Activated naive CD4-positive, alpha-beta T cell treated with anti-CD3 and anti-CD28 coated beads, Interleukin-2, amount 10 ng/mL, durations not matched to agents 7 days and 5 days (primary cell): Measurements from ENCODE around the gene ENOSF1.
A peak's percentile ranks its signal among the peaks of the same experiment; 100 is the strongest.

ENCODE experiments used
- CTCF ChIA-PET: fragments of 350-600 bp; sonication (Branson Sonifier 250); formaldehyde crosslinking; loops from one replicate; lab custom pipeline; 2021; ENCODE audit warnings: antibody characterized with exemption; lab: Charles Lee
- DNase-seq: peaks from one replicate; pipeline ENCODE4 v3.0.0-alpha.2; 2020
- H3K27ac Mint-ChIP-seq: one replicate; pipeline ENCODE4 v1.8.0; 2021; ENCODE audit warnings: mild to moderate bottlenecking, moderate library complexity, mixed read lengths
- H3K27me3 Mint-ChIP-seq: one replicate; pipeline ENCODE4 v1.8.0; 2021; ENCODE audit warnings: mild to moderate bottlenecking, mixed read lengths
- H3K36me3 Mint-ChIP-seq: one replicate; pipeline ENCODE4 v1.8.0; 2021; ENCODE audit warnings: mixed read lengths
- H3K4me1 Mint-ChIP-seq: one replicate; pipeline ENCODE4 v1.8.0; 2021; ENCODE audit warnings: mixed read lengths
- H3K4me3 Mint-ChIP-seq: one replicate; pipeline ENCODE4 v1.8.0; 2021; ENCODE audit warnings: mild to moderate bottlenecking, moderate library complexity, mixed read lengths
- H3K9me3 Mint-ChIP-seq: one replicate; pipeline ENCODE4 v1.8.0; 2021; ENCODE audit warnings: mixed read lengths

The ENOSF1 gene

GRCh38 chr18:658001-658946 lies 54.2 kb downstream of the ENOSF1 start:
- Mint-ChIP-seq H3K4me3 (peak overlapping the region; percentile 93), H3K36me3 (peaks cover 49% of the 10 kb centered on the region), H3K4me1 (peaks cover 48% of the 10 kb centered on the region), H3K9me3 (peaks cover 9% of the 10 kb centered on the region), H3K27ac (peak overlapping the region; percentile 91), H3K27me3 (peaks cover 5% of the 10 kb centered on the region)
- DNase-seq = peak; percentile 89
- CTCF ChIA-PET = interaction anchor here (0.9 to 2.6 kb wide), 10 partner anchors 10 to 173 kb away, joined by 3 to 18 read pairs (median 4); partner anchors contain the start of gene ENOSF1

DNA sequence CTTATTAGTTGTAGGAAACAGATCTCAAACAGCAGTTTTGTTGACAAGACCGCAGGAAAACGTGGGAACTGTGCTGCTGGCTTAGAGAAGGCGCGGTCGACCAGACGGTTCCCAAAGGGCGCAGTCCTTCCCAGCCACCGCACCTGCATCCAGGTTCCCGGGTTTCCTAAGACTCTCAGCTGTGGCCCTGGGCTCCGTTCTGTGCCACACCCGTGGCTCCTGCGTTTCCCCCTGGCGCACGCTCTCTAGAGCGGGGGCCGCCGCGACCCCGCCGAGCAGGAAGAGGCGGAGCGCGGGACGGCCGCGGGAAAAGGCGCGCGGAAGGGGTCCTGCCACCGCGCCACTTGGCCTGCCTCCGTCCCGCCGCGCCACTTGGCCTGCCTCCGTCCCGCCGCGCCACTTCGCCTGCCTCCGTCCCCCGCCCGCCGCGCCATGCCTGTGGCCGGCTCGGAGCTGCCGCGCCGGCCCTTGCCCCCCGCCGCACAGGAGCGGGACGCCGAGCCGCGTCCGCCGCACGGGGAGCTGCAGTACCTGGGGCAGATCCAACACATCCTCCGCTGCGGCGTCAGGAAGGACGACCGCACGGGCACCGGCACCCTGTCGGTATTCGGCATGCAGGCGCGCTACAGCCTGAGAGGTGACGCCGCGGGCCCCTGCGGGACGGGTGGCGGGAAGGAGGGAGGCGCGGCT lies 55.0 kb downstream of the ENOSF1 start, which contains the start of gene TYMS:
Gene TYMS, plus strand, starts transcription at position 343 of the 690 bp plus-strand sequence. Its CDS starts 90 bp downstream, at position 433.
- H3K36me3 Mint-ChIP-seq = peaks cover 47% of the 10 kb centered on the region
- CTCF ChIA-PET = interaction anchor here (0.9 to 2.6 kb wide), 8 partner anchors 10 to 173 kb away, joined by 3 to 18 read pairs (median 4); no protein-coding TSS in a partner anchor
- peak within 1 kb of the TSS; percentile 91 for H3K27ac Mint-ChIP-seq
- H3K9me3 Mint-ChIP-seq = peaks cover 8% of the 10 kb centered on the region
- H3K4me3 Mint-ChIP-seq = peak within 1 kb of the TSS; percentile 93
- H3K4me1 Mint-ChIP-seq = peaks cover 48% of the 10 kb centered on the region
- H3K27me3 Mint-ChIP-seq = peaks cover 5% of the 10 kb centered on the region
- DNase-seq = peak; percentile 73

DNA sequence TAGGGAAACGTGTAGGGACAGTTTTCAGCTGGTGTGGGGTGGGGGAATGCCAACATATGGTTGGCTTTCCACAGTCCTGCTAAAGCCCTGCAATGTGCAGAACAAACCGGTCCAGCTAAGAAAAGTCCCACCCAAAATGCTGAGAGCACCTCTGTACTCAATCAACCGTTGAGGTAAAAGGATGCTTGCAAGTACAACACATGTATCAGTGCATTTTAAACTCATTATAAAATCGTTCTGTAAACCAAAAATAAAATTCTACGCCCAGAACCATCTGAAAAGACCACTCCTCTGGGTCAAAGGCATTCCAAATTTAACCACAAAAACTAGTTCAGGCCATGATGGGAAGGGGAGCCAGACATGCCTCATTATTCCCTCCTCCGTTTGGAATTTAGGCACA lies 57.0 kb downstream of the ENOSF1 start:
- no peak for DNase-seq
- Mint-ChIP-seq H3K4me1 (peaks cover 41% of the 10 kb centered on the region), H3K27me3 (peaks cover 5% of the 10 kb centered on the region), H3K36me3 (peaks cover 28% of the 10 kb centered on the region), H3K4me3 (peak overlapping the region; percentile 60), H3K27ac (peak overlapping the region; percentile 8), H3K9me3 (no peaks in the 10 kb centered on the region)
- CTCF ChIA-PET = interaction anchor here (0.6 to 2.0 kb wide), 2 partner anchors 31 to 180 kb away, joined by 3 to 8 read pairs; no protein-coding TSS in a partner anchor

DNA sequence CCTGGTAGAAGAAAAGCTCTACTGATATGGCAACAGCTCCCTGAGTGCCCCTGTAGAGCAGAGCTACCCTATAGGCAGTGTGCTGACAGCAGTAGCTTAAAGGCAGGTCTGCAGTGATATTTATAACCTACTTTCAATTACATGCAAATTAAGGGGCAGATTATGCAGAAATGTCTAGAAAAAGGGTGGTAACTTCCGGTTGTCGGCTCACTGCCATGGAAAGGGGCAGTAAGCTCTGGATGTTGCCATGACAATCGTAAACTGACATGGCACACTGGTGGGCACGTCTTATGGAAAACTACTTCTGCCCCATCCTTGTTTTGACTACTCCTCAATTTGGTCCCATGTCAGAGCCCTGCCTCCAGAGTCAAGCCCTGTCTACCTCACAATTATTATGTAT lies 57.8 kb downstream of the ENOSF1 start:
- no peaks in the 10 kb centered on the region for H3K9me3 Mint-ChIP-seq
- H3K27ac Mint-ChIP-seq = no peak overlapping the region
- peaks cover 5% of the 10 kb centered on the region for H3K27me3 Mint-ChIP-seq
- H3K4me3 Mint-ChIP-seq = no peak overlapping the region
- CTCF ChIA-PET = interaction anchor here (2.0 kb wide), 1 partner anchor 30 kb away, joined by 8 read pairs; no protein-coding TSS in a partner anchor
- H3K36me3 Mint-ChIP-seq = peaks cover 21% of the 10 kb centered on the region
- H3K4me1 Mint-ChIP-seq = peaks cover 39% of the 10 kb centered on the region
- no peak for DNase-seq

DNA sequence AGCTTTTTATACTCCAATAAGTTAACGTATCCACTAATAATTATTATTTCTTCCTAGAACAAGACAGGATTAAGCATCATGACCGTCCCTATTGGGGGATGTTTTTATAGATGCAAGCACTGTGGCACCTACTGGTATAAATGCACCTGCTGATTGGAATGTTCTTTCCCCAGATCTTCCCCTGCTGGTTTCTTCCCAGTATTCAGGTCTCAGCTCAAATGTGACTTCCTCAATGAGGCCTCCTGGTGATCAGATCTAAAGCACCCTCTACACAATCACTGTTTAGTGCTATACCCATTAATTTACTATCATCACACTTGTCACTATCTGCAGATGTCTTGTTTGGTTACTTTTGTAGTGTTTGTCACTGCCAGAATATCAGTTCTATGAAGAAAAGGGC lies 58.9 kb downstream of the ENOSF1 start:
- CTCF ChIA-PET = interaction anchor here (0.6 to 2.0 kb wide), 2 partner anchors 29 to 178 kb away, joined by 3 to 8 read pairs; no protein-coding TSS in a partner anchor
- Mint-ChIP-seq H3K27me3 (peaks cover 5% of the 10 kb centered on the region), H3K36me3 (peaks cover 12% of the 10 kb centered on the region), H3K4me3 (no peak overlapping the region), H3K27ac (no peak overlapping the region), H3K4me1 (peaks cover 32% of the 10 kb centered on the region), H3K9me3 (no peaks in the 10 kb centered on the region)
- no peak for DNase-seq

DNA sequence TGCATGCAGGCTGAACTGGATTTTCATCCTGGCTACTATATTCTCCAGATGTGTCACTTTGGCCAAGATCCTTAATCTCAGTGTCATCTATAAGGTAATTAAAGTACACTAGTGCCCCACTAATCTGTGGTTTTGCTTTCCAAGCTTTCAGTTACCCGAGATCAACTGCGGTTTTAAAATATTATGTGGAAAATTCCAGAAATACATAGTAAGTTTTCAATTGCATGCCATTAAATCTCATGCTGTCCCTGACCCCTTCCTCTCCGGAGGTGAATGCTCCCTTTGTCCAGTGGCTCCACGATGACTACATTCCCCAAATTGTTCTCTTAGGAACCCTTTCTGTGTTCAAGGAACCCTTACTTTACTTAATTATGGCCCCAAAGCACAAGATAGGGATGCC lies 60.3 kb downstream of the ENOSF1 start:
- Mint-ChIP-seq H3K36me3 (peaks cover 10% of the 10 kb centered on the region), H3K4me1 (peaks cover 32% of the 10 kb centered on the region), H3K27ac (no peak overlapping the region), H3K9me3 (no peaks in the 10 kb centered on the region), H3K27me3 (peaks cover 10% of the 10 kb centered on the region), H3K4me3 (no peak overlapping the region)
- no peak for DNase-seq
- CTCF ChIA-PET = interaction anchor here (0.9 to 2.2 kb wide), 2 partner anchors 28 to 178 kb away, joined by 3 to 10 read pairs; no protein-coding TSS in a partner anchor

GRCh38 chr18:650428-650858 lies 62.0 kb downstream of the ENOSF1 start:
- peaks cover 4% of the 10 kb centered on the region for H3K36me3 Mint-ChIP-seq
- H3K4me3 Mint-ChIP-seq = peak overlapping the region; percentile 14
- H3K27me3 Mint-ChIP-seq = peaks cover 15% of the 10 kb centered on the region
- peaks cover 19% of the 10 kb centered on the region for H3K4me1 Mint-ChIP-seq
- H3K9me3 Mint-ChIP-seq = no peaks in the 10 kb centered on the region
- CTCF ChIA-PET = interaction anchor here (0.6 to 2.2 kb wide), 2 partner anchors 26 to 52 kb away, joined by 3 to 10 read pairs; no protein-coding TSS in a partner anchor
- H3K27ac Mint-ChIP-seq = no peak overlapping the region
- DNase-seq = peak; percentile 73

GRCh38 chr18:649341-649740 lies 63.1 kb downstream of the ENOSF1 start:
- peaks cover 17% of the 10 kb centered on the region for H3K4me1 Mint-ChIP-seq
- no peaks in the 10 kb centered on the region for H3K9me3 Mint-ChIP-seq
- no peak overlapping the region for H3K4me3 Mint-ChIP-seq
- no peak overlapping the region for H3K27ac Mint-ChIP-seq
- peaks cover 18% of the 10 kb centered on the region for H3K27me3 Mint-ChIP-seq
- no peak for DNase-seq
- H3K36me3 Mint-ChIP-seq = peaks cover 4% of the 10 kb centered on the region
- CTCF ChIA-PET = interaction anchor here (1.0 to 1.2 kb wide), 2 partner anchors 17 to 25 kb away, joined by 3 read pairs; no protein-coding TSS in a partner anchor

DNA sequence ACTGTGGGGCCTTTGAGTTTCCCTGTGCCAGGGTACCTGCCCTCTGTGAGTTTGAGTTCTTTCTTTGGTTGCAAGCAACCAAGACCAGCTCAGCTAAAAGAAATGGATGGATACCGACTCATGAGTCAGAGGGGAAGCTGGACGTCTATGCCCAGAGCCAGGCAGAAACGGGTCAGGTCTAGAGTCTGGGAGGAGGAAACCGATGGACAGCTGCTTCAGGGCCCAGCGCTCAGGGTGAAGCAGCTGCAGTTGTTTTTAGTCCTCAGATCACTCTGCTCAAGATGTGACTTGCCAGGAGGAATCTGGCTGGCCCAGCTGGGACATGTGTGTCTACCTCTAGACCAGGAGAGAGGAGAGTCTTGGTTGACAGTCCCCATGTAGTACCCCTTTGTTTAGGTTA lies 65.1 kb downstream of the ENOSF1 start:
- Mint-ChIP-seq H3K27me3 (peaks cover 26% of the 10 kb centered on the region), H3K36me3 (peaks cover 4% of the 10 kb centered on the region), H3K4me3 (no peak overlapping the region), H3K9me3 (no peaks in the 10 kb centered on the region), H3K4me1 (peaks cover 15% of the 10 kb centered on the region), H3K27ac (no peak overlapping the region)
- no peak for DNase-seq
- CTCF ChIA-PET = interaction anchor here (0.9 to 1.0 kb wide), 2 partner anchors 23 to 192 kb away, joined by 3 to 5 read pairs; no protein-coding TSS in a partner anchor

- no peak for DNase-seq
- peaks cover 39% of the 10 kb centered on the region for H3K27me3 Mint-ChIP-seq
- H3K4me3 Mint-ChIP-seq = no peak overlapping the region
- no peak overlapping the region for H3K27ac Mint-ChIP-seq
- no peaks in the 10 kb centered on the region for H3K9me3 Mint-ChIP-seq
- H3K36me3 Mint-ChIP-seq = peaks cover 2% of the 10 kb centered on the region
- CTCF ChIA-PET = no interaction called here
- peaks cover 2% of the 10 kb centered on the region for H3K4me1 Mint-ChIP-seq
These were observed 67.9 kb downstream of the ENOSF1 start for GRCh38 chr18:644395-645004.

DNA sequence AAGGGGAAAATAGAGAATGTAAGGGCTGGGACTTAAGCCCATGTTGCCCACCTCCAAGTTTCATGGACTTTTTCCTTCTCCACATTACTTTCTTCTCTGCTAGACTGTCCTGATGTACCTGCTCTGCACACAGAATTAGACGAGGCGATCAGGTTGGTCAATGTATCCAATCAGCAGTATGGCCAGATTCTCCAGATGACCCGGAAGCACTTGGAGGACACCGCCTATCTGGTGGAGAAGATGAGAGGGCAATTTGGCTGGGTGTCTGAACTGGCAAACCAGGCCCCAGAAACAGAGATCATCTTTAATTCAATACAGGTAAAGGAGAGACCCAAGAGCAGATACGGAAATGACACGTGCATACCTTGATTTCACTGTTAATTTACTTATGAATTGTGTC lies 71.2 kb downstream of the ENOSF1 start:
- no peaks in the 10 kb centered on the region for H3K4me1 Mint-ChIP-seq
- no peak for DNase-seq
- H3K9me3 Mint-ChIP-seq = no peaks in the 10 kb centered on the region
- CTCF ChIA-PET = interaction anchor here (1.2 kb wide), 1 partner anchor 14 kb away, joined by 6 read pairs; no protein-coding TSS in a partner anchor
- H3K27me3 Mint-ChIP-seq = peaks cover 33% of the 10 kb centered on the region
- H3K36me3 Mint-ChIP-seq = no peaks in the 10 kb centered on the region
- H3K4me3 Mint-ChIP-seq = no peak overlapping the region
- H3K27ac Mint-ChIP-seq = no peak overlapping the region

GRCh38 chr18:635171-635570 lies 77.3 kb downstream of the ENOSF1 start:
- no peak for DNase-seq
- no peak overlapping the region for H3K27ac Mint-ChIP-seq
- H3K4me1 Mint-ChIP-seq = no peaks in the 10 kb centered on the region
- CTCF ChIA-PET = interaction anchor here (1.5 kb wide), 1 partner anchor 11 kb away, joined by 12 read pairs; no protein-coding TSS in a partner anchor
- no peak overlapping the region for H3K4me3 Mint-ChIP-seq
- no peaks in the 10 kb centered on the region for H3K9me3 Mint-ChIP-seq
- no peaks in the 10 kb centered on the region for H3K36me3 Mint-ChIP-seq
- H3K27me3 Mint-ChIP-seq = peaks cover 30% of the 10 kb centered on the region

DNA sequence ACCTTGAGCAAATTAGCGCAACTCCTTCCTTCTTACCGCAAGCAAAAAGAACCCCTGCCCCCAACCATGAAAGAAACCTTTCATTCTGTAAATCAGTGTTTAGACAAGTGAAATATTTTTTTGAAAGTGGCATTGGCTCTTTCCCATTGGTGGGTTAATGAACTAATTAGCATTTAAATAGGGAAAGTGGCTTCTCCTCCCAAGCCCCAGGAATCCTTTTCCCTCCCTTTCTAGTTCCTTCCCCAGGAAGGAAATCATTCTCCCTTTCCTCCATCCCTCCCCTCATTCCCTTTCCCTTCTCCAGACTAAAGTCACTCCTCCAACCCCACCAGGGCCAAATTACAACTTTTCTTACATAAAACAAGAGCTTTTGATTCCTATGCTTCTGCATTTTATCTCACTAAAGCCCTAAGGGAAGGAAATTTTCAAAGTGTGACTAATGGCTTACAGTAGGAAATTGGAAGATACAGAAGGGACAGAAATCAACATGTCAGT lies 77.8 kb downstream of the ENOSF1 start:
- DNase-seq = no peak
- H3K4me1 Mint-ChIP-seq = no peaks in the 10 kb centered on the region
- H3K36me3 Mint-ChIP-seq = no peaks in the 10 kb centered on the region
- CTCF ChIA-PET = interaction anchor here (1.5 kb wide), 1 partner anchor 10 kb away, joined by 12 read pairs; no protein-coding TSS in a partner anchor
- H3K9me3 Mint-ChIP-seq = no peaks in the 10 kb centered on the region
- H3K4me3 Mint-ChIP-seq = no peak overlapping the region
- peaks cover 29% of the 10 kb centered on the region for H3K27me3 Mint-ChIP-seq
- H3K27ac Mint-ChIP-seq = no peak overlapping the region
